ENCODE results near the gene COL2A1. TPM values are rescaled to one million over a fixed set of nuclear protein-coding genes. Genes with fewer than 3 reads are reported as not detected.

The COL2A1 gene
- total and polyA plus RNA-seq, 9 of the 15 experiments (the other 6 are each of a cell fraction or from before 2014, with no cell fraction given): 0.46 TPM; not detected in 8

GRCh38 chr12:48053883-48054282 is 49.6 kb upstream of the COL2A1 start:
- ChIA-PET POLR2A (interaction anchor here (1.1 kb wide), 1 partner anchor 9 kb away, joined by 3 read pairs; no protein-coding TSS in a partner anchor), CTCF (ENCODE audit: low intra/inter-chr PET ratio) (no interaction called here)
- Histone ChIP-seq H3K9me3 (replicated peaks; ENCODE audit: control insufficient read depth, insufficient read depth, low read depth, low read length) (peaks cover 2% of the 10 kb centered on the region; the same call in 1 of the 2 replicates), H3K9ac (ENCODE audit: insufficient read depth in 1 of 2, low read depth in 2 of 2, low read length in 2 of 2) (no peak overlapping the region), H3K27ac (ENCODE audit: extremely low read depth, low read depth, low read length) (no peak overlapping the region), H4K20me1 (replicated peaks; ENCODE audit: control insufficient read depth, insufficient read depth, low read length) (no peaks in the 10 kb centered on the region), H3K9me1 (ENCODE audit: control insufficient read depth, insufficient read depth, low read length) (no peaks in the 10 kb centered on the region), H3K4me2 (ENCODE audit: insufficient read depth, low read length) (no peak overlapping the region), H3K36me3 (ENCODE audit: control insufficient read depth, insufficient read depth, low read length) (peaks cover 38% of the 10 kb centered on the region), H2AFZ (ENCODE audit: low read depth, low read length) (no peak overlapping the region), H3K27me3 (ENCODE audit: control insufficient read depth in 2 of 2, insufficient read depth in 2 of 2, low read length in 2 of 2) (no peaks in the 10 kb centered on the region), H3K4me1 (replicated peaks in 1 of 2; ENCODE audit: control insufficient read depth in 2 of 2, insufficient read depth in 2 of 2, low read length in 2 of 2) (no peaks in the 10 kb centered on the region), H3K79me2 (ENCODE audit: control insufficient read depth, insufficient read depth, low read length) (no peaks in the 10 kb centered on the region), H3K4me3 (no peak overlapping the region)
- in situ Hi-C loops (cut with MboI): no loop called here
- no peak for ATAC-seq
- TF ChIP-seq GABPB1 (CRISPR knock-in tag; IDR thresholded peaks at IDR 0.05): no peak
- no peak for TF ChIP-seq NR4A1 (CRISPR knock-in tag; IDR thresholded peaks at IDR 0.05)
- no peak for TF ChIP-seq NR4A1 (tag; IDR thresholded peaks at IDR 0.05)
- no peak for TF ChIP-seq MITF (IDR thresholded peaks at IDR 0.05)
- TF ChIP-seq NCOA6 (IDR thresholded peaks at IDR 0.05): no peak
- no peak for TF ChIP-seq CAMTA2 (CRISPR knock-in tag; conservative IDR thresholded peaks at IDR 0.05)
- TF ChIP-seq ZNF764 (CRISPR knock-in tag; IDR thresholded peaks at IDR 0.05; ENCODE audit: low read depth): no peak
- intact Hi-C loops (cut with micrococcal nuclease): no loop called here
- WGBS (ENCODE audit: insufficient coverage, low coverage, missing lambda C conversion rate): 95% methylated on average over 4 of the region's 4 CpGs
- no TSS peak for BruUV-seq (replicated peaks)
- DNase-seq (ENCODE audit: extremely low read depth in 1 of 4, low spot score in 3 of 4): no peak
- no peak for FAIRE-seq
